Epidermal melanocyte (primary cell): ENCODE data around the gene HS3ST3B1.

Source experiments
- DNase-seq: peaks from one replicate; pipeline ENCODE4 v3.0.0; 2011; ENCODE audit warnings: low spot score; ENCODE audit not compliant: insufficient read length

Gene HS3ST3B1

GRCh38 chr17:14352136-14352535, 51.3 kb downstream of the HS3ST3B1 start:
- DNase-seq, result no peak

GRCh38 chr17:14353861-14354474, 53.1 kb downstream of the HS3ST3B1 start:
- DNase-seq, result no peak

GRCh38 chr17:14354807-14355206, 53.9 kb downstream of the HS3ST3B1 start:
- DNase-seq, result no peak

- DNase-seq, result no peak
These were observed 54.7 kb downstream of the HS3ST3B1 start for GRCh38 chr17:14355556-14355955.

DNA sequence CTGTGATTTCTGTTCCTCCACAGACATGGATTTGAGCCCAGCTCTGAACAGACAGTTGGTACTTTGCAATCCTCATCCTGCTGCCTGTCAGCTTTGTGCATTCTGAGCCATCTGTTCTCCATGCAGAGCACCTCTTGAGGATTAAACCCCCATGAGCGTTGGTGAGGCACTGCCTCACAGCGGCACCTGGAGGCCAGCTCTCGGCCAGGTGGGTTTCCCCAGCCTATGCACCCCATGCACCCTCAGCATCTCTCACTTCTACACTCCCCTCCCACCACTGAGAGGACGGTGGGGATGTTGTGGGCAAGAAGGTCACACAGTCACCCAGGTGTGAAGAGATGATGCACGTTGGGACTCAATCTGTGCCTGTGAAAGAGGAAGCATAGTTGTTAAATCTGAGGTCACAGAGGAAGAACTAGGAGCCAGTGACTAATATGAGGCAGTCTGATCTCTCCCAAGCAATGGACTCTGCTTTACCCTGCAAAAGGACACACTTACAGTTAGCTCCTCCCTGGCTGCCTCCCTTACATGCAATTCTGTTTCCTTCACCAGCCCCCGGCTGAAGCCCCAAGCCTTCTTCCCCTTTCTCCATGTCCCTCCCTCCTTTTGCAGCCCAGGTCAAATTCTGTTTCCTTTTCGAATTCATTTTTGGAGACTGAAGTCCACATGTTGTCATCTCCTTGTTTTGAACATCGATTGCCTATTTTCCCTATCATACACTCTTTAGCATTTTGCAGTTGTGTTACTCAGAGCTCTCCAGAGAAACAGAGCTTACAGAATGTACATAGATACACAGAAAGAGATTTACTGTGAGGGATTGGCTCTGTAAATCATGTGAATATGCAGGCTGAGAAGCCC, 58.5 kb downstream of the HS3ST3B1 start:
- DNase-seq, result no peak

- DNase-seq, result no peak
These were observed 60.0 kb downstream of the HS3ST3B1 start for GRCh38 chr17:14360856-14361255.

- DNase-seq, result no peak
These were observed 60.6 kb downstream of the HS3ST3B1 start for GRCh38 chr17:14361470-14361869.

DNA sequence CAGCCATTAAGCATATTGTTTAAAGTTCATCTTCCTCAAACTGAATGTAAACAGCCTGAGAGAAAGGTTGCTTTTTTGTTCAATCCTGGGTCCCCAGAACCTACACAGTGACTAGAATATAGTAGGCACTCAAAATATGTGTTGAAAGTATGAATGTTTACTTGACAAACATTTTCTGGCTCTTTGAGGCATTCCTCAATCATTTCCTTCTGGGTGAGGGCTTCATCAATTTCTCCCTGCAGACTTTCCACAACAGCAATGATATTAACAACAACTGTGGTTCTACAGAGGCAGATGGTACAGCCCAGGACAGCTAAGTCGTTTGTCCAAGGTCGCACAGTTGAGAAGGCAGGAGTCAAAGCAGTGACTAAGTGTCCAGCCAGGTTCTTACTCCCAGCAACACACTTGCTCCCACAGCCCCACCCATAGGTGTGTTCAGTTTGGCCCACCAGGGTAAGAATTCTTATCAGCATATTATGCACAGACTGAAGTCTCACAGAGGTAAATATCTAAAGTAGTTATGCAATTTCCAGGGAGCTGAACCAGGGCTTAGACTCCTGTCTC, 61.1 kb downstream of the HS3ST3B1 start:
- DNase-seq, result no peak

- DNase-seq, result no peak
These were observed 65.3 kb downstream of the HS3ST3B1 start for GRCh38 chr17:14366199-14366598.

GRCh38 chr17:14372461-14372860, 71.6 kb downstream of the HS3ST3B1 start:
- DNase-seq, result no peak

- DNase-seq, result no peak
These were observed 72.2 kb downstream of the HS3ST3B1 start for GRCh38 chr17:14372905-14373613.

GRCh38 chr17:14373614-14374259, 72.9 kb downstream of the HS3ST3B1 start:
- no peak for DNase-seq

DNA sequence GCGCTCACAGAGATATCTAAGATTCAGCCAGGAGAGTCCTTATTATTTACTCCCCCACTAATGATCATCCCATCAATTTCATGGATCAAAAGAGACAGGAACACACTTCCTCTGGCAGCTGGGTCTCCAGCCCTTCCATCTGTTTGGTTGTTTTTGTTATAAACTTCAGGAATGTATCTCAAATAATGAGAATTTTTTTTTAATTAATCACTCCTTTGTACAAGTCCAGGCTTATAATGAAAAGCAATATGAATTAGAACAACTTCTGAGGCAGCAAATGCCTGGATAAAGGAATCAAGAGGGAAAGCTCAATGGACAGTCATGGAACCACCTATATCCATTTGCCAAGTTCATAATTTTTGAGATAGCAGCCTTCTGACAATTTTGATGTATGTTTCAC, 73.4 kb downstream of the HS3ST3B1 start:
- no peak for DNase-seq

- DNase-seq, result no peak
These were observed 75.8 kb downstream of the HS3ST3B1 start for GRCh38 chr17:14376666-14377065.

DNA sequence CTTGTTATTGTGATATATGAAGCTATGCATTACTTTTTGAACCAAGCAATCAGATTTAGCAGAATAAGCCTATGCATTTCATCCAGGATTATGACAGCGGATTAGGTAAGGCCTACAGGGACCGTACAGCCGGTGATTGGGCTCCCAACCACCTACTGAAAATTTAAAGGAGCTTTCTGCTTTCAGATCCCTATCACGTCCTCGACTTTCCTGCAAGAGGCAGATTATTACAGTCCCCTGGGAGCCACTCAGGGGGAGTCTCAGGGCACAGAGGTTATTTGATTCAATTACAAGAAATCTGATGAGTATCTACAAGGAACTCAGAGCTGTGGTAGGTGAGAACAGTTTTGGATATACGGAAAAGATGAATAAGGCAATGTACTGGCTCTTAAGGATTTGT, 80.7 kb downstream of the HS3ST3B1 start:
- DNase-seq, result no peak

- DNase-seq, result no peak
These were observed 86.2 kb downstream of the HS3ST3B1 start for GRCh38 chr17:14387036-14387435.

- no peak for DNase-seq
These were observed 88.8 kb downstream of the HS3ST3B1 start for GRCh38 chr17:14389681-14390080.

DNA sequence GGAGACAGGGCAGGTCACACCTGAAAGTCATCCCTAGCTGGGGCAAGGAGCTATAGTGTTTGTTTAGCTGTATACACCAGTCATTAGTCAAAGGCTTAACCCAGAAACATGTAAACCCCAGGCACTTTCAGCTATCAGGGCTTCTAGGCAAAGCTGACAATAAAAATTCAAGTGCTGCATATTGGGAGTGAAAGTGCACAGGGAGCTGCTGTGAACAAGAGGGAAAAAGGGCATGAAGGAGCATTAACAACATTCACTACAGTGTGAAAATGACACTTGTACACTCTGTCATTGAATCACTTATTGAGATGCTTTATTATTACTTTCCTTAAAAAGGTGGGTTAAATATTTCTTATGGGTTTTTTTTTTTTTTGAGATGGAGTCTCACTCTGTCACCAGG, 92.8 kb downstream of the HS3ST3B1 start:
- DNase-seq, result no peak

DNA sequence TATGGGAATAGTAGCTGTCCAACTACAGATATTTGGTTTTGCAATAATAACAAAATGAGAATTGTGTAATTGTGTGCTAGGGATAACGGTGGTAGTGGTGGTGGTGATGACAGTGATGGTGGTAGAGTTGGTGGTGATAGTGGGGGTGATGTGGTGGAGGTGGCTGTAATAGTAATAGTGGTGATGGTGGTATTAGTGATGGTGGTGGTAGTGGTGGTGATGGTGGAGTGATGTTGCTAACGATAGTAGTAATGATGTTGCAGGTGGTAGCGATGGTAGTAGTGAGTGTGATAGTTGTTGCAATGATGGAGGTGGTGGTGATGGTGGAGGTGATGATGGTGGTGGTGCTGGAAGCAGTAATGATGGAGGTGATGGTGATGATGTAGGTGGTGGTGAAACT, 94.4 kb downstream of the HS3ST3B1 start:
- DNase-seq, result no peak

DNA sequence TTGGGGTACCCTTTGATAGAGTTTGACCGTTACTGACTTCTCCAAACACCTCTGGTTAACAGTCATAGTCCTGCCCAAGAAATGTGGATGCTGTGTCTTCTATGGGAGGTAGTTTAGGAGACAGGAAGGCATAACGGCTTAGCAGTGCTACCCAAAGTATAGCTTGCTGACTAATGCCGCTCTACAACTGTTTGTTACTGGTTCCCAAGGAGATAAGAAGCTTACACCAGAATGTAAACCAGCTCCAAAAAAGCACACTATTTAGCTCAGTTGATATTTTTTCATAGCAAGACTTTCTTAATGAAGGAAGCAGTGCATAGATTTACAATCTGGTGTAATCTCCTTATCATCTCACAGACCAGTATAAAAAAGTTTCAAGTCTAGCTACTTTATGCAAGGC, 95.7 kb downstream of the HS3ST3B1 start:
- no peak for DNase-seq

GRCh38 chr17:14398766-14399165, 97.9 kb downstream of the HS3ST3B1 start:
- no peak for DNase-seq
